Right renal cortex interstitium (tissue), 3 donors: ENCODE results near the gene C5orf46. TPM values are rescaled to one million over a fixed set of nuclear protein-coding genes. Genes with fewer than 3 reads are reported as not detected.
"Not testable (repeated sequence)": the region's sequence is repeated elsewhere in the genome, so short reads cannot be mapped to it uniquely, and the experiment has no call there.

Source experiments
- DNase-seq, 3 donors: peaks; one replicate each; pipeline ENCODE4 v3.0.0-alpha.2; 2013; ENCODE audit warnings: low read depth in 3 of 3, low spot score in 2 of 3
- polyA plus RNA-seq, 3 donors: library from polyadenylated mRNA; unstranded; fragments of 120-200 nt; gene quantifications; one replicate each; pipeline ENCODE4 v1.2.1, GENCODE V29; 2013; ENCODE audit not compliant: insufficient read length in 3 of 3

C5orf46 gene
- polyA plus RNA-seq: not detected

- DNase-seq: no peak
Measured at GRCh38 chr5:147906326-147907095, at the start of gene C5orf46. TSS of gene C5orf46 (minus strand) at chr5:147906538. CDS start at chr5:147906501, 37 bp downstream.

- DNase-seq: no peak
Measured at GRCh38 chr5:147954971-147955370, 48.6 kb upstream of the C5orf46 start.

GRCh38 chr5:147949711-147950573 is 43.6 kb upstream of the C5orf46 start:
- DNase-seq: peak; percentile 8 to 17 (median 8)

GRCh38 chr5:147946658-147947274 is 40.4 kb upstream of the C5orf46 start:
- not testable (repeated sequence) for DNase-seq

- DNase-seq: no peak
Measured at GRCh38 chr5:147939431-147940114, 33.2 kb upstream of the C5orf46 start.

- peak in 1 of 3 donors; percentile 5 for DNase-seq
Measured at GRCh38 chr5:147935032-147935431, 28.7 kb upstream of the C5orf46 start.

- DNase-seq: no peak
Measured at GRCh38 chr5:147930769-147931168, 24.4 kb upstream of the C5orf46 start.

GRCh38 chr5:147927901-147928300 is 21.6 kb upstream of the C5orf46 start:
- no peak for DNase-seq

- DNase-seq: no peak
Measured at GRCh38 chr5:147925020-147925419, 18.7 kb upstream of the C5orf46 start.

- no peak for DNase-seq
Measured at GRCh38 chr5:147921136-147921535, 14.8 kb upstream of the C5orf46 start.

- DNase-seq: no peak
Measured at GRCh38 chr5:147920420-147921030, 14.2 kb upstream of the C5orf46 start.

GRCh38 chr5:147918899-147919298 is 12.6 kb upstream of the C5orf46 start:
- no peak for DNase-seq

- no peak for DNase-seq
Measured at GRCh38 chr5:147918101-147918685, 11.9 kb upstream of the C5orf46 start.

GRCh38 chr5:147913786-147914185 is 7.4 kb upstream of the C5orf46 start:
- DNase-seq: no peak

GRCh38 chr5:147912011-147912410 is 5.7 kb upstream of the C5orf46 start:
- DNase-seq: no peak

- no peak for DNase-seq
Measured at GRCh38 chr5:147911427-147911826, 5.1 kb upstream of the C5orf46 start.

- DNase-seq: no peak
Measured at GRCh38 chr5:147904110-147904509, 2.2 kb downstream of the C5orf46 start.

GRCh38 chr5:147902609-147903115 is 3.7 kb downstream of the C5orf46 start:
- DNase-seq: no peak

GRCh38 chr5:147901599-147902039 is 4.7 kb downstream of the C5orf46 start:
- no peak for DNase-seq
